LNCAP (cell line): ENCODE results near the gene DPP3.

Experiments used
- TF ChIP-seq, protein P1 (sequence below): fragments of 450-650 bp; IDR thresholded peaks from 2 replicates; pipeline ENCODE4 v1.5.1; 2017; ENCODE audit warnings: mild to moderate bottlenecking

DPP3 gene

GRCh38 chr11:66448523-66448922, 31.7 kb upstream of the DPP3 start:
- TF ChIP-seq, protein P1, sequence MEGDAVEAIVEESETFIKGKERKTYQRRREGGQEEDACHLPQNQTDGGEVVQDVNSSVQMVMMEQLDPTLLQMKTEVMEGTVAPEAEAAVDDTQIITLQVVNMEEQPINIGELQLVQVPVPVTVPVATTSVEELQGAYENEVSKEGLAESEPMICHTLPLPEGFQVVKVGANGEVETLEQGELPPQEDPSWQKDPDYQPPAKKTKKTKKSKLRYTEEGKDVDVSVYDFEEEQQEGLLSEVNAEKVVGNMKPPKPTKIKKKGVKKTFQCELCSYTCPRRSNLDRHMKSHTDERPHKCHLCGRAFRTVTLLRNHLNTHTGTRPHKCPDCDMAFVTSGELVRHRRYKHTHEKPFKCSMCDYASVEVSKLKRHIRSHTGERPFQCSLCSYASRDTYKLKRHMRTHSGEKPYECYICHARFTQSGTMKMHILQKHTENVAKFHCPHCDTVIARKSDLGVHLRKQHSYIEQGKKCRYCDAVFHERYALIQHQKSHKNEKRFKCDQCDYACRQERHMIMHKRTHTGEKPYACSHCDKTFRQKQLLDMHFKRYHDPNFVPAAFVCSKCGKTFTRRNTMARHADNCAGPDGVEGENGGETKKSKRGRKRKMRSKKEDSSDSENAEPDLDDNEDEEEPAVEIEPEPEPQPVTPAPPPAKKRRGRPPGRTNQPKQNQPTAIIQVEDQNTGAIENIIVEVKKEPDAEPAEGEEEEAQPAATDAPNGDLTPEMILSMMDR = no peak

- TF ChIP-seq, protein P1 = no peak
Observed at GRCh38 chr11:66450560-66450959, 29.7 kb upstream of the DPP3 start.

GRCh38 chr11:66451663-66452062, 28.6 kb upstream of the DPP3 start:
- TF ChIP-seq, protein P1 = no peak

- TF ChIP-seq, protein P1 = no peak
Observed at GRCh38 chr11:66454247-66454646, 26.0 kb upstream of the DPP3 start.

DNA sequence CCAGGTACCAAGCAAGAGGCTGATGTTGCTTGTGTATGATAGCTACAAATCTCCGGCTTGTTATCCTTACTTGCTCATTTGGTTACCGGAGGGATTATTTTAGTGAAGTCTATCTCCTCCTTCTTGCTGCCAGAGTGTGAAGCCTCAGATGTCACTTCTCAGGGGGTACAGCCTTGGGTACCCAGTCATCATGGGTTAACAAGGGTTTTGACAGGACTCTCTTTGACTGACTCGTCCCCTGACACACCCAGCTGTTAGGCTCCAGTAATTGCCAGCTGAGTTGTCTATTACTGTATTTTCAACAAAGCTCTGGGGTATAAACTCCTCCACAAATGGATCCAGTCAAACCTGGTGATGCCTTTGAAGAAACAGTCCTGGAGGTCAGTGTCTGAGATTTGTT, 25.4 kb upstream of the DPP3 start:
- TF ChIP-seq, protein P1 = no peak

DNA sequence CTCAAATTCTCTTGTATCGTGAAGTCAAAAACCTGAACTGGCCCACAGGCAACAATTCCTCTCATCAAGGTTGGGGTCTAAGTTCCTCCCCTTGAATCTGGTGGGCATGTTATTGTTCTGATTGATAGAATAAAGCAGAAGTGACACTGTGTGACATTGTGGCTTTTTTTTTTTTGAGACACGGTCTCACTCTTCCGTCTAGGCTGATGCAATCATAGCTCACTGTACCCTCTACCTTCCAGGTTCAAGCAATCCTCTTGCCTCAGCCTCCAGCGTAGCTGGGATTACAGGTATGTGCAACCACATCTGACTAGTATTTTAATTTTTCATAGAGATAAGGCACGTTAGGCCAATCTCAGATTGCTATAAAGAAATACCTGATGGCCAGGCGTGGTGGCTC, 22.4 kb upstream of the DPP3 start:
- TF ChIP-seq, protein P1 = no peak

DNA sequence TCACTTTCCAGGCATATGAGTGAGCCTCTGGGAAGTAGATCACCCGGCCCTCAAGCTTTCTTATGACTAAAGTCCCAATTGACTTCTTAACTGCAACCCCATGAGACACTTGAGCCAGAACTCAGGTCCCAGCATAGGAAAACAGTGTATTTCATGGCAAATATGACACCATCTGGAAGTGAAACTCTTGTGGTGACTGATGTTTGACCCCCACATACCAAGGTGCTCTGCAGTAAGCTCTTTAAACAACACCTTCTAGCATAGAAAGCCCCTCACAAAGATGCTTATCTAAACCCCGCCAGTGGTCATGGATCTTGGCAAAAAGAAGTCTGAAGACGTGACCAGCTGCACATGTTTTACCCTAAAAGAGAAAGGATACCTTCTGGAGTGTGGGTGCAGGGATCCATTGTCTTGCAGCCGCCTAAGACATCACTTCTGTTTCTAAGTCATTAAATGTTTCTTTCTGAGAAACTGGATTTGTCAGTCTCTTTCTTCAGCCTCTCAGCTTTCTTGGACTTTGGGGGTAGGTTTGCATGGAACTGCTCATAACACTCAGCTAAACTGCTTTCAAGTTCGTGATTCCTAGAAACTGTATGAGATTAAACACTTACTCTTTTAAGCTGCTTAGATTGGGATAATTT, 21.0 kb upstream of the DPP3 start:
- TF ChIP-seq, protein P1 = no peak

GRCh38 chr11:66462010-66462409, 18.2 kb upstream of the DPP3 start:
- TF ChIP-seq, protein P1 = no peak
